ENCODE results near the gene SLC22A8.

DNA sequence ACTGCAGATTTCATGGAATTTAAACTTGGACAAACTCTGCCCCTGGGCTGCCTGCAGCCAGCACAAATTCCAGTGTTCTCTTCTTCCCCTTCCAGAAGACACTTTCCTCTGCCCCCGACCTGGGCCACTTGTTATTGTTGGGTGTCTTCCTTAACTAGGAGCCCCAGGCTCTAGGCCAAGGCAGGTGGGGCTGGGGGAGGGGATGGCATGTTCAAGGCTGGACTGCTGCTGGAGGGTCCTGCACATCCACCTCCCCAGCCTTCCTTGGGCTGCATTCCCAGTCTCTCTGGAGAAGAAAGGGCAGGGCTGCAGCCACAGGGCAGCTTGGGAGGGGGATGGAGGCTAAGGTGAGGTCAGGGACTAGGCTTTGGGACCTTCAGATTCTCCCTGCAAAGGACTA is 19.4 kb downstream of the SLC22A8 start:
- TF ChIP-seq, protein P1, sequence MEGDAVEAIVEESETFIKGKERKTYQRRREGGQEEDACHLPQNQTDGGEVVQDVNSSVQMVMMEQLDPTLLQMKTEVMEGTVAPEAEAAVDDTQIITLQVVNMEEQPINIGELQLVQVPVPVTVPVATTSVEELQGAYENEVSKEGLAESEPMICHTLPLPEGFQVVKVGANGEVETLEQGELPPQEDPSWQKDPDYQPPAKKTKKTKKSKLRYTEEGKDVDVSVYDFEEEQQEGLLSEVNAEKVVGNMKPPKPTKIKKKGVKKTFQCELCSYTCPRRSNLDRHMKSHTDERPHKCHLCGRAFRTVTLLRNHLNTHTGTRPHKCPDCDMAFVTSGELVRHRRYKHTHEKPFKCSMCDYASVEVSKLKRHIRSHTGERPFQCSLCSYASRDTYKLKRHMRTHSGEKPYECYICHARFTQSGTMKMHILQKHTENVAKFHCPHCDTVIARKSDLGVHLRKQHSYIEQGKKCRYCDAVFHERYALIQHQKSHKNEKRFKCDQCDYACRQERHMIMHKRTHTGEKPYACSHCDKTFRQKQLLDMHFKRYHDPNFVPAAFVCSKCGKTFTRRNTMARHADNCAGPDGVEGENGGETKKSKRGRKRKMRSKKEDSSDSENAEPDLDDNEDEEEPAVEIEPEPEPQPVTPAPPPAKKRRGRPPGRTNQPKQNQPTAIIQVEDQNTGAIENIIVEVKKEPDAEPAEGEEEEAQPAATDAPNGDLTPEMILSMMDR (IDR thresholded peaks at IDR 0.05), result no peak
- no peak for TF ChIP-seq POLR2A (IDR thresholded peaks at IDR 0.05)

Data from adrenal gland (tissue), 5 donors.